GM19324 (cell line): ENCODE results near the gene SLC16A3.
"Not testable (repeated sequence)": the region's sequence is repeated elsewhere in the genome, so short reads cannot be mapped to it uniquely, and the experiment has no call there.

Experiments
- ATAC-seq: cut with Tn5 transposase; IDR thresholded peaks from one replicate; pipeline ENCODE4 v1.9.1; 2021; ENCODE audit warnings: mild to moderate bottlenecking, moderate library complexity; ENCODE audit not compliant: unreplicated experiment, low FRiP score

The SLC16A3 gene

GRCh38 chr17:82203920-82204319 lies 24.9 kb upstream of the SLC16A3 start:
- no peak for ATAC-seq

GRCh38 chr17:82204831-82205719 lies 23.8 kb upstream of the SLC16A3 start:
- ATAC-seq: no peak

GRCh38 chr17:82205720-82206508 lies 22.9 kb upstream of the SLC16A3 start:
- peak; percentile 54 for ATAC-seq

GRCh38 chr17:82210655-82211054 lies 18.2 kb upstream of the SLC16A3 start:
- ATAC-seq: not testable (repeated sequence)

GRCh38 chr17:82212331-82213250 lies 16.3 kb upstream of the SLC16A3 start, which contains the start of gene CCDC57:
Gene CCDC57, minus strand, starts transcription at chr17:82212842. Its CDS starts 10,898 bp downstream, at chr17:82201944.
- peak; percentile 71 for ATAC-seq

- peak; percentile 14 for ATAC-seq
Observed at GRCh38 chr17:82213251-82214011, 15.4 kb upstream of the SLC16A3 start.

GRCh38 chr17:82214012-82214628 lies 14.7 kb upstream of the SLC16A3 start:
- no peak for ATAC-seq

GRCh38 chr17:82215095-82215971 lies 13.5 kb upstream of the SLC16A3 start:
- no peak for ATAC-seq

GRCh38 chr17:82215972-82216300 lies 12.9 kb upstream of the SLC16A3 start:
- ATAC-seq: no peak

- ATAC-seq: no peak
Observed at GRCh38 chr17:82216301-82217119, 12.3 kb upstream of the SLC16A3 start.

- ATAC-seq: no peak
Observed at GRCh38 chr17:82217120-82217529, 11.7 kb upstream of the SLC16A3 start.

- no peak for ATAC-seq
Observed at GRCh38 chr17:82217530-82218204, 11.2 kb upstream of the SLC16A3 start.

- no peak for ATAC-seq
Observed at GRCh38 chr17:82218349-82219075, 10.3 kb upstream of the SLC16A3 start.

GRCh38 chr17:82219083-82219482 lies 9.8 kb upstream of the SLC16A3 start:
- ATAC-seq: no peak

GRCh38 chr17:82219753-82220709 lies 8.8 kb upstream of the SLC16A3 start:
- ATAC-seq: no peak
